SK-N-MC (cell line): ENCODE measurements around the gene CSGALNACT2.

Source experiments
- DNase-seq: peaks from one replicate; pipeline ENCODE4 v3.0.0-alpha.2; 2011; ENCODE audit warnings: low read depth, low spot score
- H3K27ac ChIP-seq: fragments of 200-600 bp; sonication (generic); 2 replicates; pipeline ENCODE4 v1.5.1; 2016; ENCODE audit warnings: mixed run types
- H3K36me3 ChIP-seq: fragments of 200-600 bp; sonication (generic); 2 replicates; pipeline ENCODE4 v1.6.1; 2017; ENCODE audit warnings: antibody characterized with exemption, low read length, mixed read lengths; ENCODE audit not compliant: insufficient read depth
- H3K4me3 ChIP-seq: fragments of 200-600 bp; sonication (generic); 2 replicates; pipeline ENCODE4 v1.5.1; 2016
- H3K9ac ChIP-seq: fragments of 200-600 bp; sonication (generic); 2 replicates; pipeline ENCODE4 v1.8.0; 2017; ENCODE audit warnings: mixed run types, mixed read lengths; ENCODE audit not compliant: insufficient read length
- H3K9me3 ChIP-seq: fragments of 200-600 bp; sonication (generic); 2 replicates; pipeline ENCODE4 v1.6.1; 2017; ENCODE audit warnings: low read depth, mild to moderate bottlenecking, antibody characterized with exemption, low read length, moderate library complexity, mixed read lengths
- EZH2 ChIP-seq: fragments of 200-600 bp; sonication (generic); IDR thresholded peaks from one replicate; pipeline ENCODE4 v1.6.1; 2017; ENCODE audit warnings: antibody characterized with exemption
- FOXP2 ChIP-seq: optimal IDR thresholded peaks from 2 replicates; pipeline ENCODE3; 2011; ENCODE audit warnings: mild to moderate bottlenecking, moderate library complexity; ENCODE audit not compliant: insufficient read depth; ENCODE audit errors: extremely low read length, control extremely low read depth
- POLR2AphosphoS5 ChIP-seq: IDR thresholded peaks from 2 replicates; pipeline ENCODE4 v1.6.1; 2012; ENCODE audit warnings: mild to moderate bottlenecking, low read depth, low read length, borderline replicate concordance

The CSGALNACT2 gene

DNA sequence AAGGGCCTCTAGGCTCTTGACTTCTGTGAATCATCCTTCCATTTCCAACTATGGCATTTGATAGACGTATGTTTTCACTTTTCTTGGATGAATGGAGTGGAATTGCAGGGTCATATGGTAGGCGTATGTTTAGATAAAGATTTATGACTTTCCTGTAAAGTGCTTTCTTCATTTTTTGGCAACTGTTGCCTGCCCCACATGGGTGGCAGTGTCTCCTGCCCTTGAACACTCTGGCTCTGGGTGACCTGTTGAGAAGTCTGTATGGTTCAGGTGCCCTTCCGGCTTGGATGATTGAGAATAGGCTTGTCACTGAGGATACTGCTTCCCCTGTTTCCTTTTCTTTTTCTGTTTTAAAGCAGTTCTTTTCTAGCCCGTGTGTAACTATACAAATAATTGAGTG lies 38.3 kb upstream of the CSGALNACT2 start:
- H3K4me3 ChIP-seq: no peak overlapping the region
- no peaks in the 10 kb centered on the region for H3K9me3 ChIP-seq
- no peak overlapping the region for H3K27ac ChIP-seq
- H3K9ac ChIP-seq: no peak overlapping the region
- no peaks in the 10 kb centered on the region for H3K36me3 ChIP-seq
- TF ChIP-seq POLR2AphosphoS5 (no peak), FOXP2 (no peak), EZH2 (no peak)
- DNase-seq: no peak

DNA sequence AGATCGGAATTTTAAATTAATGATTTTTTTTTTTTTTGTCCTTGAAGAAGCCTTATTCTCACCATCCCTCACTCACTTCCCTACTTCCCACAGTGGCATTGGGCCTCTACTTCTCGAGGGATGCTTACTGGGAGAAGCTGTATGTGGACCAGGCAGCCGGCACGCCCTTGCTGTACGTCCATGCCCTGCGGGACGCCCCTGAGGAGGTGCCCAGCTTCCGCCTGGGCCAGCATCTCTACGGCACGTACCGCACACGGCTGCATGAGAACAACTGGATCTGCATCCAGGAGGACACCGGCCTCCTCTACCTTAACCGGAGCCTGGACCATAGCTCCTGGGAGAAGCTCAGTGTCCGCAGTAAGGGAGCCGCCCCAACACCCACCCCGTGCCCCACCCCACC lies 37.9 kb upstream of the CSGALNACT2 start:
- no peak overlapping the region for H3K27ac ChIP-seq
- H3K9ac ChIP-seq: no peak overlapping the region
- no peaks in the 10 kb centered on the region for H3K36me3 ChIP-seq
- no peak for TF ChIP-seq POLR2AphosphoS5
- no peak for TF ChIP-seq FOXP2
- no peak for TF ChIP-seq EZH2
- no peak overlapping the region for H3K4me3 ChIP-seq
- DNase-seq: no peak
- no peaks in the 10 kb centered on the region for H3K9me3 ChIP-seq

DNA sequence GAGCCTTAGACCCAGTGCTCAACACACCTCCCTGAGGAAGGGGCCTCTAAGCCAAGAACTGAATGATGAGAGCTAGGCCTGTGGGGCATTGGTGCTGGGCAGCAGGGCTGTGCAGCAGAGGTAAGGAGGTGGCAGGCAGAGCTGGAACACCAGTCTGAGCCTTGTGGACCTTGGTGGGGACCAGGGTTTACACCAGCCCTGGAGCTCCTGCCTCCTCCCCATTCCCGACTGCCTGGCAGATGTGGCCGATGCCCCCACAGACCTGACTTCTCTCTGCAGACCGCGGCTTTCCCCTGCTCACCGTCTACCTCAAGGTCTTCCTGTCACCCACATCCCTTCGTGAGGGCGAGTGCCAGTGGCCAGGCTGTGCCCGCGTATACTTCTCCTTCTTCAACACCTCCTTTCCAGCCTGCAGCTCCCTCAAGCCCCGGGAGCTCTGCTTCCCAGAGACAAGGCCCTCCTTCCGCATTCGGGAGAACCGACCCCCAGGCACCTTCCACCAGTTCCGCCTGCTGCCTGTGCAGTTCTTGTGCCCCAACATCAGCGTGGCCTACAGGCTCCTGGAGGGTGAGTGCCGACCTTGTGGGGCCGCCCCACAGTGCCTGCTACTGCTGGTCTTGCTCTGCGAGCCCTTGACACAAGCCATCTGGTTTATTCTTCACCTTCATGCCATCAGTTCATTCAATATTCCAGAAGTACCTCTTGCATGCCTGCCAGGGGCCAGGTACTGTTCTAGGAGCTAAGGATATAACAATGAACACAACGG lies 36.0 kb upstream of the CSGALNACT2 start:
- TF ChIP-seq EZH2: no peak
- TF ChIP-seq POLR2AphosphoS5: no peak
- TF ChIP-seq FOXP2: no peak
- H3K9me3 ChIP-seq: no peaks in the 10 kb centered on the region
- no peaks in the 10 kb centered on the region for H3K36me3 ChIP-seq
- H3K9ac ChIP-seq: no peak overlapping the region
- H3K4me3 ChIP-seq: no peak overlapping the region
- no peak overlapping the region for H3K27ac ChIP-seq
- DNase-seq: no peak

DNA sequence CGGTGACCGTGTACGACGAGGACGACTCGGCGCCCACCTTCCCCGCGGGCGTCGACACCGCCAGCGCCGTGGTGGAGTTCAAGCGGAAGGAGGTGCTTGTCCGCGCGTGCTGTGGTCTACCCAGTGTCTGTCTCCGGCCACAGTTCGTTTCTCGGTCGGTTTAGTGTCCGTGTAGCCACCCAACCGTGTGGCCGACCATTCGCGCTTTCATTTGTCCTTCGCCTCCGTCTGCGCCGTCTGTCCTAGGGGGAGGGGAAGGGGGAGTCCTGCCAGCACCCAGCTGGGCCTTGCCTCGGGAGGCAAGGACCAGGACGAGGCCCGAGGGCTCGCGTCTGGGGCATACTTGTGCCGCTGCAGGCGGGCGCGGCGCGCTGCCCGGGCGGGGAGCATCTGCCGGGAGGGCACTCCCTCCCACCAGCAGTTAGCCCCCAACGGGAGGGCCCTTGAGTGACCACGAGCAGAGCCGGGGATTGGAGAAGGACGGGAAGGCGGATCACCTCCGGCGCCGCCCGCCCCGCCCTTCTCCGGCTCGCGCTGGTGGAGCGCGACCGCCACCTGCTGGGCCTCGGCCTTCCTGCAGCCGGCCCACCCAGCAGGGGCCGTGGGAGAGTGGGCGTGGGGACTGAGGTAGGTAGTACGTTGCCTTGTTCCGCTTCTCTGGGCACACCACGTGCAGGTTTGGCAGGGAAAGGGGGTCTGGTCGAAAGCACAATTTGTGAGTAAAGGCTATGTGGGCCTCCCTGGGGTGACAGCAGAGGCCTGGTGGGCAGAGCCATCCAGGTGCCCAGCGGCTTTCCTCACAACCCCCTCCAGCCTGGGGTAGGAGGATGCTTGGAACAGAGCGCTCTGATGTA lies 32.9 kb upstream of the CSGALNACT2 start:
- Histone ChIP-seq H3K27ac (no peak overlapping the region), H3K9ac (no peak overlapping the region)

DNA sequence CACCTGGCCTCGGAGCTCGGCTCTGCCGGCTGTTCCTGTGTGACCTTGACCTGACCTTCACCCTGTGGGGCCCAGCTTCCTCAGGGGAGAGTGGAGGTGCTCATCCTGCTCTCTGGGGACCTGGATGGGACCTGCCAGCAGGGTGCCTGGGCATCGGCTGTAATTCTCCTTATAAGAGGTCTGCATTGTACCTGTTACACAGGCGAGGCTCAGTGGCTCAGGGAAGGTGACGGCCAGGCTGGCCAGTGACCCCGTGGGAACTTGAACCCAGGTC lies 32.4 kb upstream of the CSGALNACT2 start:
- no peak for DNase-seq
- TF ChIP-seq POLR2AphosphoS5 (no peak), FOXP2 (no peak), EZH2 (no peak)
- Histone ChIP-seq H3K4me3 (no peak overlapping the region), H3K9ac (no peak overlapping the region), H3K36me3 (no peaks in the 10 kb centered on the region), H3K27ac (no peak overlapping the region), H3K9me3 (no peaks in the 10 kb centered on the region)

More for the DNA sequence above, 32.9 kb upstream of the CSGALNACT2 start:
- Histone ChIP-seq H3K36me3 (no peaks in the 10 kb centered on the region), H3K9me3 (no peaks in the 10 kb centered on the region), H3K4me3 (peak overlapping the region; percentile 70)
- no peak for TF ChIP-seq POLR2AphosphoS5
- no peak for TF ChIP-seq EZH2
- TF ChIP-seq FOXP2: no peak
- DNase-seq: no peak

DNA sequence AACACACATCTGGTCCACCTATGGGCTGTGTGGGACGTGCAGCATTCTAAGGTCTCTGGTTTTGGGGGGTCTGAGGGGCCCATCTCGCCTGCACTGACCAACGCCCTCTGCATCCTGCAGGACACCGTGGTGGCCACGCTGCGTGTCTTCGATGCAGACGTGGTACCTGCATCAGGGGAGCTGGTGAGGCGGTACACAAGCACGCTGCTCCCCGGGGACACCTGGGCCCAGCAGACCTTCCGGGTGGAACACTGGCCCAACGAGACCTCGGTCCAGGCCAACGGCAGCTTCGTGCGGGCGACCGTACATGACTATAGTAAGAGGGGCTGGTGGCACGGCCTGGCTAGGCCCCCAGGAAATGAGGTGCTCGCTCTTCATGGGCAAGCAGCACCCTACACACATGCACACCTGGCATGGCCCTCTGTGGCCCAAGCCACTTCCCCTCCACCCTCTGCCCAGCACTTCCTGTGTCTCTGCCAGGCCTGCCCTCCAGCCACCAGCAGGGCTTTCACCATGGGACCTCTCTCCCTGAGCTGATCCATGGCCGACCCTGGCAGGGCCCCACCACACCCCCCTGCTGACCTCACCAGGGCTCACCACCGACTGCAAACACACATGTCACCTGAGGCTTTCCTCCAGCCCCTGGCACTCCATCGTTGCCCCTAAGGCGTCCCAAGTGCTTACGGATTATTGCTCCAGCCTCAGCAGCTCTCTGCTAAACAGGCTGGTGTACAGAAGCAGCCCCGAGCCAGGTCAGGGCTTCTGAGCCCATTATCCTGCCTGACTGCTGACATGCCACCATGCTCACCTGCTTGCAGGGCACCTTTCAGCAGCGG lies 31.8 kb upstream of the CSGALNACT2 start:
- Histone ChIP-seq H3K9me3 (no peaks in the 10 kb centered on the region), H3K27ac (no peak overlapping the region), H3K36me3 (no peaks in the 10 kb centered on the region), H3K9ac (no peak overlapping the region), H3K4me3 (no peak overlapping the region)
- no peak for TF ChIP-seq EZH2
- no peak for TF ChIP-seq FOXP2
- no peak for TF ChIP-seq POLR2AphosphoS5
- DNase-seq: no peak

DNA sequence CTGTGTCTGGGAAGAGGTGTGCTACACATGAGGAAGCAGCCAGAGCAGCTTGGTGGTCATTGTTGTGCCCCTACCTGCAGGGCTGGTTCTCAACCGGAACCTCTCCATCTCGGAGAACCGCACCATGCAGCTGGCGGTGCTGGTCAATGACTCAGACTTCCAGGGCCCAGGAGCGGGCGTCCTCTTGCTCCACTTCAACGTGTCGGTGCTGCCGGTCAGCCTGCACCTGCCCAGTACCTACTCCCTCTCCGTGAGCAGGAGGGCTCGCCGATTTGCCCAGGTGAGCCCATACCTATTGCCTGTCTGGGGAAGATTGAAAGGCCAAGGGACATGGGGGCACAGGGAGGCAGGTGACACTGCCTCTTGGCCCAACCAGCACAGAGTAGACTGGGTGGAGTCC lies 29.3 kb upstream of the CSGALNACT2 start:
- no peak for DNase-seq
- Histone ChIP-seq H3K9me3 (no peaks in the 10 kb centered on the region), H3K4me3 (no peak overlapping the region), H3K27ac (no peak overlapping the region), H3K36me3 (no peaks in the 10 kb centered on the region), H3K9ac (no peak overlapping the region)
- TF ChIP-seq POLR2AphosphoS5 (no peak), EZH2 (no peak), FOXP2 (no peak)
